ENCODE measurements around the gene CNGA3. TPM values are rescaled to one million over a fixed set of nuclear protein-coding genes. Genes with fewer than 3 reads are reported as not detected.

CNGA3 gene
- total RNA-seq, 1 experiment from 2014 or later, result not detected

- Histone ChIP-seq H4K5ac (ENCODE audit: insufficient read length, low read depth, low read length) (no peak overlapping the region), H3K23ac (ENCODE audit: insufficient read length, low read depth, low read length) (no peak overlapping the region), H2BK20ac (ENCODE audit: low read depth, low read length, poor library complexity, severe bottlenecking) (no peak overlapping the region), H3T11ph (ENCODE audit: low read length) (no peak overlapping the region), H2AK5ac (ENCODE audit: insufficient read length, low read length) (no peak overlapping the region), H4K8ac (replicated peaks; ENCODE audit: insufficient read length, low read depth, low read length) (no peak overlapping the region), H3K14ac (ENCODE audit: insufficient read depth, low read length) (no peak overlapping the region), H3K4ac (ENCODE audit: low read depth, low read length) (no peak overlapping the region), H3K9me3 (ENCODE audit: control insufficient read depth, low read depth, low read length) (no peaks in the 10 kb centered on the region), H3K4me2 (ENCODE audit: insufficient read depth, insufficient read length, low read length) (no peak overlapping the region), H4K91ac (ENCODE audit: insufficient read length, low read depth, low read length) (no peak overlapping the region), H2BK5ac (ENCODE audit: insufficient read length, low read length) (no peak overlapping the region), H3K9ac (ENCODE audit: extremely low read depth, insufficient read length, low read length) (no peak overlapping the region), H3K79me1 (ENCODE audit: insufficient read depth, low read depth, low read length, poor library complexity, severe bottlenecking) (no peaks in the 10 kb centered on the region), H3K27ac (ENCODE audit: insufficient read length, low read depth, low read length) (no peak overlapping the region), H2BK120ac (ENCODE audit: low read depth, low read length, poor library complexity, severe bottlenecking) (no peak overlapping the region), H2BK15ac (ENCODE audit: low read depth, low read length) (no peak overlapping the region), H2BK12ac (ENCODE audit: insufficient read length, low read depth, low read length) (no peak overlapping the region), H4K20me1 (ENCODE audit: control insufficient read depth, insufficient read depth, insufficient read length) (no peaks in the 10 kb centered on the region), H3K23me2 (ENCODE audit: insufficient read length, low read depth, low read length, poor library complexity, severe bottlenecking) (no peaks in the 10 kb centered on the region), H3K27me3 (ENCODE audit: insufficient read depth, low read length) (no peaks in the 10 kb centered on the region), H3K18ac (ENCODE audit: insufficient read length, low read depth, low read length) (no peak overlapping the region), H2AFZ (ENCODE audit: low read length) (no peak overlapping the region), H3K79me2 (ENCODE audit: insufficient read depth, low read length) (no peaks in the 10 kb centered on the region), H3K4me1 (ENCODE audit: insufficient read depth, low read length) (no peaks in the 10 kb centered on the region), H3K56ac (ENCODE audit: insufficient read length, low read depth, low read length) (no peak overlapping the region)
- no peak overlapping the region for H3K27ac Mint-ChIP-seq
- peaks cover 6 to 11% of the 10 kb centered on the region in 2 experiments; a peak in 4 of 5 replicates for H3K9me3 Mint-ChIP-seq
- H3K4me1 Mint-ChIP-seq, result peaks cover 10 to 11% of the 10 kb centered on the region in 2 experiments
- peaks cover 17% of the 10 kb centered on the region for H3K27me3 Mint-ChIP-seq (ENCODE audit: low read depth)
- 0 out of 7 replicates have a peak, but pooled peaks cover 0 to 2% (median 2%) of the 10 kb centered on the region in 3 experiments for H3K36me3 Mint-ChIP-seq (ENCODE audit: insufficient read depth in 1 of 3, low read depth in 3 of 3)
- TF ChIP-seq, protein P1, sequence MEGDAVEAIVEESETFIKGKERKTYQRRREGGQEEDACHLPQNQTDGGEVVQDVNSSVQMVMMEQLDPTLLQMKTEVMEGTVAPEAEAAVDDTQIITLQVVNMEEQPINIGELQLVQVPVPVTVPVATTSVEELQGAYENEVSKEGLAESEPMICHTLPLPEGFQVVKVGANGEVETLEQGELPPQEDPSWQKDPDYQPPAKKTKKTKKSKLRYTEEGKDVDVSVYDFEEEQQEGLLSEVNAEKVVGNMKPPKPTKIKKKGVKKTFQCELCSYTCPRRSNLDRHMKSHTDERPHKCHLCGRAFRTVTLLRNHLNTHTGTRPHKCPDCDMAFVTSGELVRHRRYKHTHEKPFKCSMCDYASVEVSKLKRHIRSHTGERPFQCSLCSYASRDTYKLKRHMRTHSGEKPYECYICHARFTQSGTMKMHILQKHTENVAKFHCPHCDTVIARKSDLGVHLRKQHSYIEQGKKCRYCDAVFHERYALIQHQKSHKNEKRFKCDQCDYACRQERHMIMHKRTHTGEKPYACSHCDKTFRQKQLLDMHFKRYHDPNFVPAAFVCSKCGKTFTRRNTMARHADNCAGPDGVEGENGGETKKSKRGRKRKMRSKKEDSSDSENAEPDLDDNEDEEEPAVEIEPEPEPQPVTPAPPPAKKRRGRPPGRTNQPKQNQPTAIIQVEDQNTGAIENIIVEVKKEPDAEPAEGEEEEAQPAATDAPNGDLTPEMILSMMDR (conservative IDR thresholded peaks at IDR 0.05), result no peak
- no peak overlapping the region for H3K4me3 Mint-ChIP-seq
- no peak for DNase-seq
- WGBS (ENCODE audit: extremely low coverage, insufficient read length, low lambda C conversion rate), result no CpG with 5 or more reads among the region's 5 CpGs
These were observed 26.3 kb downstream of the CNGA3 start for GRCh38 chr2:98372579-98372978.
